Activated CD8-positive, alpha-beta memory T cell treated with anti-CD3 and anti-CD28 coated beads, Interleukin-2, amount 10 ng/mL, durations not matched to agents 7 days and 5 days (primary cell): ENCODE measurements around the gene CMSS1. TPM values are rescaled to one million over a fixed set of nuclear protein-coding genes. Genes with fewer than 3 reads are reported as not detected.

Source experiments
- ATAC-seq: fragments of 150-1000 bp; cut with Tn5 transposase; one replicate; pipeline ENCODE4 v1.10.0; 2021; ENCODE audit warnings: moderate library complexity
- CTCF ChIA-PET: fragments of 350-600 bp; sonication (Branson Sonifier 250); formaldehyde crosslinking; loops from one replicate; lab custom pipeline; 2021; ENCODE audit warnings: antibody characterized with exemption; lab: Charles Lee
- DNase-seq: peaks from one replicate; pipeline ENCODE4 v3.0.0-alpha.2; 2020
- H3K27ac Mint-ChIP-seq: one replicate; pipeline ENCODE4 v1.8.0; 2021; ENCODE audit warnings: mild to moderate bottlenecking, mixed read lengths
- H3K27me3 Mint-ChIP-seq: one replicate; pipeline ENCODE4 v1.8.0; 2021; ENCODE audit warnings: mixed read lengths
- H3K36me3 Mint-ChIP-seq: one replicate; pipeline ENCODE4 v1.8.0; 2021; ENCODE audit warnings: mild to moderate bottlenecking, mixed read lengths
- H3K4me1 Mint-ChIP-seq: one replicate; pipeline ENCODE4 v1.8.0; 2021; ENCODE audit warnings: mixed read lengths
- H3K4me3 Mint-ChIP-seq: one replicate; pipeline ENCODE4 v1.8.0; 2021; ENCODE audit warnings: mild to moderate bottlenecking, moderate library complexity, mixed read lengths
- H3K9me3 Mint-ChIP-seq: one replicate; pipeline ENCODE4 v1.8.0; 2022; ENCODE audit warnings: low read depth, mixed read lengths
- total RNA-seq, 2 experiments: library from RNA; stranded (reverse); gene quantifications; one replicate each; pipeline ENCODE4 v1.2.3, GENCODE V29; 2021

CMSS1 gene
- total RNA-seq, 2 experiments from 2014 or later: 57.2 to 57.5 TPM

- H3K4me1 Mint-ChIP-seq: no peaks in the 10 kb centered on the region
- H3K27me3 Mint-ChIP-seq: no peaks in the 10 kb centered on the region
- no peak for ATAC-seq
- H3K36me3 Mint-ChIP-seq: peaks cover 7% of the 10 kb centered on the region
- no peak overlapping the region for H3K27ac Mint-ChIP-seq
- H3K9me3 Mint-ChIP-seq: no peaks in the 10 kb centered on the region
- no peak overlapping the region for H3K4me3 Mint-ChIP-seq
- CTCF ChIA-PET: no interaction called here
- no peak for DNase-seq
Measured at GRCh38 chr3:99910752-99911290, 93.2 kb downstream of the CMSS1 start.

- Mint-ChIP-seq H3K27ac (no peak overlapping the region), H3K9me3 (no peaks in the 10 kb centered on the region), H3K4me3 (no peak overlapping the region), H3K27me3 (no peaks in the 10 kb centered on the region), H3K36me3 (peaks cover 8% of the 10 kb centered on the region), H3K4me1 (no peaks in the 10 kb centered on the region)
- CTCF ChIA-PET: no interaction called here
- ATAC-seq (no peak), DNase-seq (no peak)
Measured at GRCh38 chr3:99911433-99911832, 93.8 kb downstream of the CMSS1 start.

DNA sequence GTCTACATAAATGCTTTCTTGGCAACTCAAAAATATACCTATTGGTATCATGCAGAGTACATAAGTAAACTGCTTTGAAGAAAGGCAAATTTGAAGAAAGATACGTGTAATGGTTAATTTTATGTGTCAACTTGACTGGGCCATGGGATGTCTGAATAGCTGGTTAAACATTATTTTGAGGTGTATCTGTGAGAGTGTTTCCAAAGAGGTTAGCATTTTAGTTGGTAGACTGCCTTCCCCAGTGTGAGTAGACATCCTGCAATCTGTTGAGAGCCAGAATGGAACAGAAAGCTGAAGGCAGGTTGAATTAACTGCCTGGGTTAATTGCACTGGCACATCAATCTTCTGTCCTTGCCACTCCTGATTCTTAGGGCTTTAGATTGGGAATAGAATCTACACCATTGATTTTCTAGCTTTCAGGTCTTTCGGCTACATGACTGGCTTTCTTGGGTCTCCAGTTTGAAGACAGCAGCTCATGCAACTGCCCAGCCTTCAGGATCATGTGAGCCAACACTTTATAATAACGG is 98.3 kb downstream of the CMSS1 start:
- DNase-seq (no peak), ATAC-seq (no peak)
- Mint-ChIP-seq H3K9me3 (no peaks in the 10 kb centered on the region), H3K27me3 (no peaks in the 10 kb centered on the region), H3K27ac (no peak overlapping the region), H3K4me3 (no peak overlapping the region), H3K4me1 (peaks cover 2% of the 10 kb centered on the region), H3K36me3 (peaks cover 10% of the 10 kb centered on the region)
- CTCF ChIA-PET: no interaction called here

GRCh38 chr3:99918715-99919114 is 101.1 kb downstream of the CMSS1 start:
- no peak overlapping the region for H3K4me3 Mint-ChIP-seq
- CTCF ChIA-PET: no interaction called here

GRCh38 chr3:99919694-99920093 is 102.0 kb downstream of the CMSS1 start:
- H3K27ac Mint-ChIP-seq: no peak overlapping the region
- no peaks in the 10 kb centered on the region for H3K9me3 Mint-ChIP-seq
- ATAC-seq (no peak), DNase-seq (no peak)
- peaks cover 16% of the 10 kb centered on the region for H3K36me3 Mint-ChIP-seq
- no peaks in the 10 kb centered on the region for H3K27me3 Mint-ChIP-seq
- CTCF ChIA-PET: no interaction called here
- no peak overlapping the region for H3K4me3 Mint-ChIP-seq
- H3K4me1 Mint-ChIP-seq: peaks cover 8% of the 10 kb centered on the region

More at GRCh38 chr3:99918715-99919114, 101.1 kb downstream of the CMSS1 start:
- Mint-ChIP-seq H3K27ac (no peak overlapping the region), H3K27me3 (no peaks in the 10 kb centered on the region), H3K36me3 (peaks cover 14% of the 10 kb centered on the region), H3K4me1 (peaks cover 8% of the 10 kb centered on the region), H3K9me3 (no peaks in the 10 kb centered on the region)
- no peak for DNase-seq
- ATAC-seq: no peak

DNA sequence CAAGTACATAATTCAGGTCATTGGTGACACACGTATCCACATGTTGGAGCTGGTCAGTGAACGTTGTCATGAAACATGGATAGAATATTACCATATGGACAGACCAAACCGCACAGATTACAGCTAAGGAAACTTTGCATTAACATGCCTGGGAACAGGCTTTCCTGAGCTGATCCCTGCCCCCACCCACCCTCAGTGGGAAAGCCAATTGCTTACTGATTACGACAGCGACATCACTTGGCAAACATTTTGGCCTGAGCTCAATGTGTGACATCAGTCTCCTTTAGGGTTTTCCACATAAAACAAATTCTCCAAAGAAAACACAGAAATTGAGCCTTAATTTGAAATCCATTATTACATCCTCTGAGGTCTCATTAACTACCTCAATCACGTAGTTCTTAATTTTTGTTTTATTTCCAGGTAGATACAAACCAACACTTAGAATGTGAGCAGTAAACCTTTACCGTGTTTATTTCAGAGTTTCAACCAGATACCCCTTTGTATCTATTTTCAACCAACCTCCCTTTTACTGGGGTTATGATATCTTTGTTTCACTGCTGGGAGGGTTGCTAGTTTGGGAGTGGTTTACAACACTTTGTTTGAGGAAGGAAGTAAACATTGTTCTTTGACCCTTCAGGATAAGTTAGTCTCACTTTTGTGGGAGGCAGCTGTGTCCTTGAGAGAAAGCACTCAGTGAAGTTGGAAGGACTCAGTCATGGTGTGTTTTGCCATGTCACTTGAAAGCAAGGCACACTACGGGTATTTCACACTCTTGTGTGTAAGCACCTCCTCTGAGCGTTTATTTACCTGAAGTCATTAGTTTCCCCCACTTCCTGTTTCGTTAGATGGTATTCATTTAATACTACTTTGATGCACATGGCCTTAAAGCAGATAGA is 103.1 kb downstream of the CMSS1 start:
- no peak for DNase-seq
- Mint-ChIP-seq H3K36me3 (peaks cover 17% of the 10 kb centered on the region), H3K27ac (no peak overlapping the region), H3K9me3 (no peaks in the 10 kb centered on the region), H3K4me1 (peaks cover 8% of the 10 kb centered on the region), H3K27me3 (no peaks in the 10 kb centered on the region), H3K4me3 (no peak overlapping the region)
- no peak for ATAC-seq
- CTCF ChIA-PET: no interaction called here

DNA sequence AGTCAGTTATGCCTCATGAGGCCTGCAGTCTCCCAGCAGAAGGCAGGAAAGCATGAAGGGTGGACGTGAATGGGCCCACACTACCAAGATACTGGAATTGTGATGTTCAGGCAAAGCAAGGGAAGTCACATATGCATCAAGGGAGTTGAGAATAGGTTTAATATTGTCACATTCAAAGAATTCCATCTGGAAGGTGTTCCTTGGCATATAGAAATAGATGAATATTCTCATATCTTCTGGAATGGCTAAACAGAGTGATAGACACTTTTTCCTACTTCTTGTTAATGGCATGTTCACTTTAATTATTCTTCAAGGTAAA is 103.7 kb downstream of the CMSS1 start:
- CTCF ChIA-PET: no interaction called here
- H3K4me3 Mint-ChIP-seq: no peak overlapping the region
- peaks cover 8% of the 10 kb centered on the region for H3K4me1 Mint-ChIP-seq
- no peak overlapping the region for H3K27ac Mint-ChIP-seq
- no peaks in the 10 kb centered on the region for H3K9me3 Mint-ChIP-seq
- DNase-seq: no peak
- no peak for ATAC-seq
- H3K36me3 Mint-ChIP-seq: peaks cover 17% of the 10 kb centered on the region
- H3K27me3 Mint-ChIP-seq: no peaks in the 10 kb centered on the region

- Mint-ChIP-seq H3K27ac (no peak overlapping the region), H3K4me3 (no peak overlapping the region), H3K36me3 (peaks cover 13% of the 10 kb centered on the region), H3K9me3 (no peaks in the 10 kb centered on the region), H3K4me1 (peaks cover 8% of the 10 kb centered on the region), H3K27me3 (no peaks in the 10 kb centered on the region)
- DNase-seq (no peak), ATAC-seq (no peak)
- CTCF ChIA-PET: no interaction called here
Measured at GRCh38 chr3:99921986-99922385, 104.3 kb downstream of the CMSS1 start.

DNA sequence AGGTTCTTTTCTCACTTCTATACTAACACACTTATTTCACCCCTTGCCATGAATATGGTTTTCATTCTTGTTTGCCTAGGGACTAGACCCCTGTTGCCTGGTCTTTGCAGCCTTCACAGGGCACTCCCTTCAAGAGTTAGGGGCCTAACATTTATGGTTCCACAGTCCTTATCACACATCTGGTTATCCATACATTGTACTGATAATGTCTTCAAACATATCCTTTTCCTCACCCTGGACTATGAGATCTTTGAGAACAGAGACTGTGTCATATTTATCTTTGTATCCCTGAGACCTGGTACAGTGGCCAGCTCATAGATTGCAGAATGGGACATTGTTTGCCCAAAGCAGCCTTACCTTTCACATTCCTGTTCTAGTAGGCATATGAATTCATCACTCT is 106.2 kb downstream of the CMSS1 start:
- DNase-seq (no peak), ATAC-seq (no peak)
- no peak overlapping the region for H3K27ac Mint-ChIP-seq
- H3K4me3 Mint-ChIP-seq: no peak overlapping the region
- H3K27me3 Mint-ChIP-seq: no peaks in the 10 kb centered on the region
- no peaks in the 10 kb centered on the region for H3K9me3 Mint-ChIP-seq
- H3K4me1 Mint-ChIP-seq: peaks cover 8% of the 10 kb centered on the region
- H3K36me3 Mint-ChIP-seq: peaks cover 10% of the 10 kb centered on the region
- CTCF ChIA-PET: no interaction called here

DNA sequence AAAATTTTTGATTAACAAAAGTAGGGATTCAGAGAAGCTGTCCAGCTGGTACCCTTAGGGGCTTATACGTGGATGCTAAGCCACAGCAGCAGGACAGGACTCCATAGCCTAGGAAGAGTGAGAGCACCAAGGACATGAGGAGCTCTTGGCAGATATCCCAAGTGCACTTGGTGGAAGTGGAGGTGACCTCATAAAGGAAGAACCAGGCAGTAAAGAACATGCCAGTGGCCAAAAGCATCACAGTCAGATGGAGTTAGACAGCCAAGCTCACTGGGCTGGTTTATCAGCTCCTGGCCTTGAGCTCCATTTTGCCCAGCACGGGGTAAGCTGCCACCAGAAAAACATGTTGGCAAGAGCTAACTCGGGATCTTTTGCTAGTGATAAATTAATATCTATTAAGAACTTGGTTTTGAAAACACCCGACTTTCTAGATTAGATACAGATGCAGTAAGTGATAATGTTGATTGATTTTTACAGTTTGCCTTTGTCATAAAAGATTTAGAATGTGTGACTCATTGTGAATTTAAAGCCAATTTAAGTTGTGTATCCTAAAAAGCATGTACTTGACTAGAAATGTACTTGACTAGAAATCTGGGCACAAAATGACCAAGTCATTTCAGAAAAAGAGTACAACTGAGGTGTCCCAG is 108.0 kb downstream of the CMSS1 start:
- peaks cover 8% of the 10 kb centered on the region for H3K4me1 Mint-ChIP-seq
- DNase-seq (no peak), ATAC-seq (no peak)
- no peak overlapping the region for H3K27ac Mint-ChIP-seq
- H3K9me3 Mint-ChIP-seq: no peaks in the 10 kb centered on the region
- H3K4me3 Mint-ChIP-seq: no peak overlapping the region
- no peaks in the 10 kb centered on the region for H3K27me3 Mint-ChIP-seq
- CTCF ChIA-PET: no interaction called here
- peaks cover 10% of the 10 kb centered on the region for H3K36me3 Mint-ChIP-seq

GRCh38 chr3:99927671-99928457 is 110.2 kb downstream of the CMSS1 start:
- DNase-seq (no peak), ATAC-seq (no peak)
- H3K27me3 Mint-ChIP-seq: no peaks in the 10 kb centered on the region
- no peaks in the 10 kb centered on the region for H3K9me3 Mint-ChIP-seq
- H3K4me1 Mint-ChIP-seq: no peaks in the 10 kb centered on the region
- peaks cover 9% of the 10 kb centered on the region for H3K36me3 Mint-ChIP-seq
- CTCF ChIA-PET: no interaction called here
- H3K4me3 Mint-ChIP-seq: no peak overlapping the region
- H3K27ac Mint-ChIP-seq: no peak overlapping the region

GRCh38 chr3:99928771-99929744 is 111.4 kb downstream of the CMSS1 start:
- H3K9me3 Mint-ChIP-seq: no peaks in the 10 kb centered on the region
- CTCF ChIA-PET: no interaction called here
- ATAC-seq (no peak), DNase-seq (no peak)
- no peak overlapping the region for H3K4me3 Mint-ChIP-seq
- H3K4me1 Mint-ChIP-seq: no peaks in the 10 kb centered on the region
- no peak overlapping the region for H3K27ac Mint-ChIP-seq
- no peaks in the 10 kb centered on the region for H3K27me3 Mint-ChIP-seq
- peaks cover 7% of the 10 kb centered on the region for H3K36me3 Mint-ChIP-seq
